ENCODE measurements around the gene ARL14. TPM values are rescaled to one million over a fixed set of nuclear protein-coding genes. Genes with fewer than 3 reads are reported as not detected.

The ARL14 gene
- not detected for polyA plus RNA-seq (2012; ENCODE audit: insufficient read length, low read depth)

DNA sequence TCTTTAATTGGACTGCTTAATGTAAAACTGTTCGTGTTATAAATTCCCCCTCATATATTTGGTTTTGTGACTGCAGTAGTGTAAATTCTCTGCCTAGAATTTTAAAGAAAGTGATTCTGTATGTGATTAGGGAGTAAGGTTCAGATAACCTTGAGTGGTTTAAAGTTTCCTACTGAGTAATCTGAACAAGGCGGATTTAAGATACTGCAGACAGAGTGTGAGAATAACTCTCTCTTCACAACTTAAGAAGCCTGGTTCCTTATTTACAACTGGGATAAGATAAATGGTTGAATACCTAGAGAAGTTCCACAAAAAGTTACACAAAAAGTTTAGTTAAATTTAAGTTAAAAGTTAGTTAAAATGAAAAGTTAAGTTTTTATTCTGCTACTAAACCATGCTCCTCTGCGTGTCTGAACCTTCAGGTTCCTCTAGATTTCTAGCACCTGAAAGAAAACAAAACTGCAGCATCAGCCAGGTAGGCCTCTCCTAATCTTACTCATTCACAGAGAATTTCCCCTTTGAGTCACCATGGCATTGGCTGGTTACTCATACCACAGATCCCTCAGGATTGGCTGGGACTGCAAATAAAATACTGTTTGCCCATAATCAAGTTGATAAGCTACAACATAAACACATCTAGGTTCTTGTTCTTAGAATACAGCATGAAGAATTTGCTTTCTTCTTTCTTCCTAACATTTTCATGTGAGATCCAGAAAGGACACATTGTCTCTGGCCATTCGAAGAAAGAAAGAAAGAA is at the start of gene ARL14:
Gene ARL14, plus strand, starts transcription at position 614 of the 757 bp plus-strand sequence. CDS start 187 bp downstream, outside the sequence.
- no peak for TF ChIP-seq SIN3A (IDR thresholded peaks at IDR 0.05; ENCODE audit: borderline replicate concordance, insufficient read depth, low read length)
- no peak for TF ChIP-seq POLR2AphosphoS5 (IDR thresholded peaks at IDR 0.05; ENCODE audit: low read depth, low read length)
- TF ChIP-seq TAF1 (IDR thresholded peaks at IDR 0.05; ENCODE audit: borderline replicate concordance, insufficient read depth, low read length): no peak
- no peak for TF ChIP-seq FOXP2 (optimal IDR thresholded peaks at IDR 0.05; ENCODE audit: borderline replicate concordance, extremely low read depth, extremely low read length, insufficient read depth)
- TF ChIP-seq, protein P1, sequence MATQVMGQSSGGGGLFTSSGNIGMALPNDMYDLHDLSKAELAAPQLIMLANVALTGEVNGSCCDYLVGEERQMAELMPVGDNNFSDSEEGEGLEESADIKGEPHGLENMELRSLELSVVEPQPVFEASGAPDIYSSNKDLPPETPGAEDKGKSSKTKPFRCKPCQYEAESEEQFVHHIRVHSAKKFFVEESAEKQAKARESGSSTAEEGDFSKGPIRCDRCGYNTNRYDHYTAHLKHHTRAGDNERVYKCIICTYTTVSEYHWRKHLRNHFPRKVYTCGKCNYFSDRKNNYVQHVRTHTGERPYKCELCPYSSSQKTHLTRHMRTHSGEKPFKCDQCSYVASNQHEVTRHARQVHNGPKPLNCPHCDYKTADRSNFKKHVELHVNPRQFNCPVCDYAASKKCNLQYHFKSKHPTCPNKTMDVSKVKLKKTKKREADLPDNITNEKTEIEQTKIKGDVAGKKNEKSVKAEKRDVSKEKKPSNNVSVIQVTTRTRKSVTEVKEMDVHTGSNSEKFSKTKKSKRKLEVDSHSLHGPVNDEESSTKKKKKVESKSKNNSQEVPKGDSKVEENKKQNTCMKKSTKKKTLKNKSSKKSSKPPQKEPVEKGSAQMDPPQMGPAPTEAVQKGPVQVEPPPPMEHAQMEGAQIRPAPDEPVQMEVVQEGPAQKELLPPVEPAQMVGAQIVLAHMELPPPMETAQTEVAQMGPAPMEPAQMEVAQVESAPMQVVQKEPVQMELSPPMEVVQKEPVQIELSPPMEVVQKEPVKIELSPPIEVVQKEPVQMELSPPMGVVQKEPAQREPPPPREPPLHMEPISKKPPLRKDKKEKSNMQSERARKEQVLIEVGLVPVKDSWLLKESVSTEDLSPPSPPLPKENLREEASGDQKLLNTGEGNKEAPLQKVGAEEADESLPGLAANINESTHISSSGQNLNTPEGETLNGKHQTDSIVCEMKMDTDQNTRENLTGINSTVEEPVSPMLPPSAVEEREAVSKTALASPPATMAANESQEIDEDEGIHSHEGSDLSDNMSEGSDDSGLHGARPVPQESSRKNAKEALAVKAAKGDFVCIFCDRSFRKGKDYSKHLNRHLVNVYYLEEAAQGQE (IDR thresholded peaks at IDR 0.05; ENCODE audit: insufficient read depth in 1 of 2, low read depth in 2 of 2, low read length in 2 of 2): no peak

DNA sequence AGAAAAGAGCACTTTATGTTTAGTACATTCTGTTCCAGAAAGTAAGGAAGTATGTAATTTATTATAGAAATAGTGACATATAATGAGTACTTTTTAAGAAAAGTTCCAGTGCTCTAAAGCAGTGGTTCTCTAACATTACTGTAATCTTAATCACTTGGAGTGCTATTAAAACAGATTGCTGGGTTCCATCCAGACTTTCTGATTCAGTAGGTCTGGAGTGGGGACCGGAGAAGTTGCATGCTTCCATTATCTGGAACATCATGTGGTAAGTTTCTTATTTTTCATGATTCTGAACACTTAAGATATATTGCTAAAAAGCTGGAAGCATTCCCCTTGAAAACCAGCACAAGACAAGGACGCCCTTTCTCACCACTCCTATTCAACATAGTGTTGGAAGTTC is 47.5 kb upstream of the ARL14 start:
- TF ChIP-seq TAF1 (IDR thresholded peaks at IDR 0.05; ENCODE audit: borderline replicate concordance, insufficient read depth, low read length): no peak
- TF ChIP-seq FOXP2 (optimal IDR thresholded peaks at IDR 0.05; ENCODE audit: borderline replicate concordance, extremely low read depth, extremely low read length, insufficient read depth): no peak
- TF ChIP-seq, protein P1 (IDR thresholded peaks at IDR 0.05; ENCODE audit: insufficient read depth in 1 of 2, low read depth in 2 of 2, low read length in 2 of 2): no peak
- no peak for TF ChIP-seq POLR2AphosphoS5 (IDR thresholded peaks at IDR 0.05; ENCODE audit: low read depth, low read length)
- no peak for TF ChIP-seq SIN3A (IDR thresholded peaks at IDR 0.05; ENCODE audit: borderline replicate concordance, insufficient read depth, low read length)

DNA sequence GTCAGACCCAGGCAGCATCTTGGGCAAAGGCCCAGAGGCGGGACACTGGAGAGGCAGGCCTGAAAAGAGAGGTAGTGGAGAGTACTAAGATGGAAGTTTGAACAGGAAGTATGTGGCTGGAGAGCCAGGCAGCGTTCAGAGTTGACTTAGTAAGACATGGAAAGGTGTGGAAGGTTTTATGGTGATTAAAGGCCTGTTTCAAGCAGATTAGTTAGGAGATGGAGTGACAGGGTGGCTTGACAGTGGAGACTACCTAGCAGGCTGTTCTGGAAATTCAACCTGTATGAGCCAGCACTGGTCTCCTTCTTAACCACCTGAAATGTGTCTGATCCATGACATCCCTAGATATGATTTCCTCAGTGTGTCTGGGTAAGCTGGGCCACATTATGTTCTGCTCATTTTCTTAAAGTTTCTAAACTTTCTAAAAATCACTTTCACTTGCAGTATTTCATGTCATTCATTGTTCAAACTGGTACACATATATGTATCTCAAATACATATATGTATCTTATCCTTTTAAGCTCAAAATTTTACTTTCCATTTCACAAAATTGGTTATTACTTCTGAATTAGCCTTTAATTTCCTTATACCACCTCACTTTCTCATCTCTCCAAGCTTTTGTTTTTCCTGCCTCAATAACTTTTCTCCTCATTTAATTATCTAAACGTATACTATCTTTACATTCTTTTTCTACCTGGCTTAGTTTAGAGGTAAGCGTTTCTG is 43.4 kb upstream of the ARL14 start:
- TF ChIP-seq SIN3A (IDR thresholded peaks at IDR 0.05; ENCODE audit: borderline replicate concordance, insufficient read depth, low read length) (no peak), TAF1 (IDR thresholded peaks at IDR 0.05; ENCODE audit: borderline replicate concordance, insufficient read depth, low read length) (no peak), FOXP2 (optimal IDR thresholded peaks at IDR 0.05; ENCODE audit: borderline replicate concordance, extremely low read depth, extremely low read length, insufficient read depth) (no peak), POLR2AphosphoS5 (IDR thresholded peaks at IDR 0.05; ENCODE audit: low read depth, low read length) (no peak)
- TF ChIP-seq, protein P1 (IDR thresholded peaks at IDR 0.05; ENCODE audit: insufficient read depth in 1 of 2, low read depth in 2 of 2, low read length in 2 of 2): no peak

DNA sequence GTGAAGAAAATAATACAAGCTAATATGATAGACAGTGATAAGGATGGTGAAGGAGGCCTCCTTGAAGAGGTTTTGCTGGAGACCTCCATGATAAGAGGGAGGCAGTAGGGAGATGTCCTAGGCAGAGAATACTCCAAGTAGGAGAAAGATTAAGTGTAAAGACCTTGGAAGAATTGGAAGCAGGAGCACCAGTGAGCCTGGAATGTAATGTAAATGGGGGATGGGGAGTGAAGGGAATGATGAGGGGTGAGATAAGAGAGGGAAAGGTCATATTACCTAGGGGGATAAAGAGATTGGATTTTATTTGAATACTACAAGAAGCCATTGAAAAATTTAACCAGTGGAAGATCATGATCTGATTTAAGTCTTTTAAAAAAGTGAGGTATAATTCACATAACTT is 41.7 kb upstream of the ARL14 start:
- TF ChIP-seq POLR2AphosphoS5 (IDR thresholded peaks at IDR 0.05; ENCODE audit: low read depth, low read length): no peak
- TF ChIP-seq SIN3A (IDR thresholded peaks at IDR 0.05; ENCODE audit: borderline replicate concordance, insufficient read depth, low read length): no peak
- TF ChIP-seq, protein P1 (IDR thresholded peaks at IDR 0.05; ENCODE audit: insufficient read depth in 1 of 2, low read depth in 2 of 2, low read length in 2 of 2): no peak
- TF ChIP-seq TAF1 (IDR thresholded peaks at IDR 0.05; ENCODE audit: borderline replicate concordance, insufficient read depth, low read length): no peak
